Skeletal muscle tissue (tissue), 4 donors: ENCODE measurements around the gene RAB30. TPM values are rescaled to one million over a fixed set of nuclear protein-coding genes. Genes with fewer than 3 reads are reported as not detected.

Experiments
- H3K27ac ChIP-seq: one replicate; pipeline ENCODE4 v1.7.0; 2013; ENCODE audit warnings: mild to moderate bottlenecking, low read depth, low read length, inconsistent platforms
- H3K27me3 ChIP-seq, 3 donors: one replicate each; pipeline ENCODE4 v1.7.0; 2013; ENCODE audit warnings: low read length in 3 of 3; ENCODE audit not compliant: control insufficient read depth in 3 of 3, insufficient read depth in 3 of 3
- H3K36me3 ChIP-seq, 3 donors: one replicate each; pipeline ENCODE4 v1.7.0; 2013; ENCODE audit warnings: low read length in 3 of 3; ENCODE audit not compliant: control insufficient read depth in 3 of 3, insufficient read depth in 3 of 3
- H3K4me1 ChIP-seq, 3 donors: one replicate each; pipeline ENCODE4 v1.7.0; 2013; ENCODE audit warnings: low read length in 3 of 3, mild to moderate bottlenecking in 3 of 3; ENCODE audit not compliant: control insufficient read depth in 3 of 3, insufficient read depth in 3 of 3
- H3K4me3 ChIP-seq, 3 donors: one replicate each; pipeline ENCODE4 v1.7.0; 2013; ENCODE audit warnings: low read length in 3 of 3
- H3K9ac ChIP-seq, 3 donors: one replicate each; pipeline ENCODE4 v1.7.0; 2013; ENCODE audit warnings: low read length in 3 of 3, mild to moderate bottlenecking in 3 of 3, moderate library complexity in 2 of 3, low read depth in 1 of 3
- H3K9me3 ChIP-seq, 3 donors: one replicate each; pipeline ENCODE4 v1.7.0; 2013; ENCODE audit warnings: low read length in 3 of 3; ENCODE audit not compliant: control insufficient read depth in 3 of 3
- total RNA-seq: library from RNA; depleted of rRNA; stranded (reverse); fragments of >200 nt; gene quantifications from one replicate; pipeline ENCODE4 v1.2.3, GENCODE V29; 2014
- donor health status: Osteomylitis.

Gene RAB30
- total RNA-seq, 1 donor from 2014 or later: 16.2 TPM

GRCh38 chr11:83006877-83007330 is 64.8 kb downstream of the RAB30 start:
- H3K4me1 ChIP-seq: peaks cover 34 to 46% (median 43%) of the 10 kb centered on the region in 3 donors
- no peak overlapping the region for H3K4me3 ChIP-seq
- H3K27me3 ChIP-seq: no peaks in the 10 kb centered on the region
- H3K36me3 ChIP-seq: no peaks in the 10 kb centered on the region
- H3K27ac ChIP-seq: no peak overlapping the region
- H3K9me3 ChIP-seq: no peaks in the 10 kb centered on the region
- H3K9ac ChIP-seq: no peak overlapping the region

- Histone ChIP-seq H3K27me3 (no peaks in the 10 kb centered on the region), H3K9ac (no peak overlapping the region), H3K36me3 (no peaks in the 10 kb centered on the region), H3K4me1 (peaks cover 33 to 45% (median 43%) of the 10 kb centered on the region in 3 donors), H3K9me3 (no peaks in the 10 kb centered on the region), H3K27ac (peak overlapping the region; percentile 20), H3K4me3 (no peak overlapping the region)
Measured at GRCh38 chr11:83004746-83005556, 66.7 kb downstream of the RAB30 start.

- H3K9me3 ChIP-seq: no peaks in the 10 kb centered on the region
- H3K9ac ChIP-seq: no peak overlapping the region
- H3K27ac ChIP-seq: no peak overlapping the region
- H3K4me3 ChIP-seq: no peak overlapping the region
- peaks cover 30 to 49% (median 41%) of the 10 kb centered on the region in 3 donors for H3K4me1 ChIP-seq
- H3K36me3 ChIP-seq: no peaks in the 10 kb centered on the region
- H3K27me3 ChIP-seq: no peaks in the 10 kb centered on the region
Measured at GRCh38 chr11:83002522-83002921, 69.2 kb downstream of the RAB30 start.

GRCh38 chr11:83002053-83002452 is 69.6 kb downstream of the RAB30 start:
- Histone ChIP-seq H3K4me3 (no peak overlapping the region), H3K9me3 (no peaks in the 10 kb centered on the region), H3K27me3 (no peaks in the 10 kb centered on the region), H3K4me1 (peaks cover 32 to 50% (median 44%) of the 10 kb centered on the region in 3 donors), H3K9ac (no peak overlapping the region), H3K27ac (no peak overlapping the region), H3K36me3 (no peaks in the 10 kb centered on the region)

GRCh38 chr11:83000381-83000780 is 71.3 kb downstream of the RAB30 start:
- H3K27ac ChIP-seq: no peak overlapping the region
- no peaks in the 10 kb centered on the region for H3K27me3 ChIP-seq
- H3K9ac ChIP-seq: no peak overlapping the region
- no peaks in the 10 kb centered on the region for H3K9me3 ChIP-seq
- no peak overlapping the region for H3K4me3 ChIP-seq
- H3K36me3 ChIP-seq: no peaks in the 10 kb centered on the region
- H3K4me1 ChIP-seq: peaks cover 36 to 49% (median 48%) of the 10 kb centered on the region in 3 donors

- Histone ChIP-seq H3K4me3 (no peak overlapping the region), H3K4me1 (peaks cover 34 to 41% (median 38%) of the 10 kb centered on the region in 3 donors), H3K36me3 (no peaks in the 10 kb centered on the region), H3K9me3 (no peaks in the 10 kb centered on the region), H3K27me3 (no peaks in the 10 kb centered on the region), H3K27ac (no peak overlapping the region), H3K9ac (no peak overlapping the region)
Measured at GRCh38 chr11:82999232-82999631, 72.5 kb downstream of the RAB30 start.

- no peaks in the 10 kb centered on the region for H3K27me3 ChIP-seq
- no peak overlapping the region for H3K9ac ChIP-seq
- peaks cover 0 to 3% (median 2%) of the 10 kb centered on the region in 3 donors for H3K36me3 ChIP-seq
- H3K9me3 ChIP-seq: no peaks in the 10 kb centered on the region
- peaks cover 32 to 37% (median 37%) of the 10 kb centered on the region in 3 donors for H3K4me1 ChIP-seq
- H3K27ac ChIP-seq: no peak overlapping the region
- H3K4me3 ChIP-seq: no peak overlapping the region
Measured at GRCh38 chr11:82998697-82999096, 73.0 kb downstream of the RAB30 start.

GRCh38 chr11:82996966-82997606 is 74.6 kb downstream of the RAB30 start:
- no peak overlapping the region for H3K27ac ChIP-seq
- no peak overlapping the region for H3K9ac ChIP-seq
- H3K36me3 ChIP-seq: peaks cover 0 to 5% (median 2%) of the 10 kb centered on the region in 3 donors
- H3K27me3 ChIP-seq: no peaks in the 10 kb centered on the region
- no peaks in the 10 kb centered on the region for H3K9me3 ChIP-seq
- H3K4me3 ChIP-seq: no peak overlapping the region
- H3K4me1 ChIP-seq: peaks cover 32 to 41% (median 40%) of the 10 kb centered on the region in 3 donors

- Histone ChIP-seq H3K27me3 (no peaks in the 10 kb centered on the region), H3K9me3 (no peaks in the 10 kb centered on the region), H3K27ac (peak overlapping the region; percentile 34), H3K4me3 (no peak overlapping the region), H3K4me1 (peaks cover 34 to 40% (median 39%) of the 10 kb centered on the region in 3 donors), H3K9ac (peak overlapping the region in 1 of 3 donors; percentile 10), H3K36me3 (peaks cover 0 to 5% (median 2%) of the 10 kb centered on the region in 3 donors)
Measured at GRCh38 chr11:82995754-82996398, 75.8 kb downstream of the RAB30 start.
